WTC11 (cell line): Measurements from ENCODE around the gene LSM11. TPM values are rescaled to one million over a fixed set of nuclear protein-coding genes. Genes with fewer than 3 reads are reported as not detected.

Source experiments
- ATAC-seq: fragments of 200-7000 bp; cut with Tn5 transposase; 2 replicates; pipeline ENCODE4 v1.10.0; 2021; ENCODE audit warnings: mild to moderate bottlenecking, moderate library complexity
- CTCF ChIA-PET: fragments of 300-600 bp; sonication (Branson Sonifier 250); formaldehyde crosslinking; loops from one replicate; lab custom pipeline; 2021; ENCODE audit warnings: antibody characterized with exemption; lab: Charles Lee
- POLR2A ChIA-PET: fragments of 350-600 bp; sonication (Branson Sonifier 250); formaldehyde crosslinking; loops from one replicate; lab custom pipeline; 2021; ENCODE audit warnings: antibody characterized with exemption; lab: Charles Lee
- DNase-seq: peaks from one replicate; pipeline ENCODE4 v3.0.0; 2021; ENCODE audit warnings: low spot score
- H3K27ac Mint-ChIP-seq: 2 replicates; pipeline ENCODE4 v1.8.0; 2021; ENCODE audit warnings: mixed read lengths
- H3K27me3 Mint-ChIP-seq: 2 replicates; pipeline ENCODE4 v1.8.0; 2021; ENCODE audit warnings: low read depth, mild to moderate bottlenecking, moderate library complexity, mixed read lengths
- H3K36me3 Mint-ChIP-seq: 2 replicates; pipeline ENCODE4 v1.8.0; 2021; ENCODE audit warnings: mixed read lengths
- H3K4me1 Mint-ChIP-seq: 2 replicates; pipeline ENCODE4 v1.8.0; 2022; ENCODE audit warnings: mixed read lengths
- H3K4me3 Mint-ChIP-seq: 2 replicates; pipeline ENCODE4 v1.8.0; 2021; ENCODE audit warnings: mild to moderate bottlenecking, moderate library complexity, mixed read lengths
- H3K9me3 Mint-ChIP-seq: 2 replicates; pipeline ENCODE4 v1.8.0; 2021; ENCODE audit warnings: mixed read lengths
- AR ChIP-seq: fragments of 250-450 bp; sonication (Bioruptor Pico); IDR thresholded peaks from 2 replicates; pipeline ENCODE4 v1.9.0; 2021; ENCODE audit warnings: mild to moderate bottlenecking
- CREM ChIP-seq: sonication (generic); formaldehyde crosslinking; IDR thresholded peaks from 2 replicates; pipeline ENCODE4 v1.8.1; 2022; ENCODE audit warnings: mild to moderate bottlenecking, missing genetic modification reagents, moderate library complexity
- ETV6 ChIP-seq: sonication (generic); formaldehyde crosslinking; IDR thresholded peaks from 2 replicates; pipeline ENCODE4 v1.8.1; 2022; ENCODE audit warnings: mild to moderate bottlenecking, missing genetic modification reagents
- GRHL2 ChIP-seq: fragments of 250-450 bp; sonication (Bioruptor Pico); IDR thresholded peaks from 2 replicates; pipeline ENCODE4 v1.8.0; 2022; ENCODE audit warnings: mild to moderate bottlenecking, moderate library complexity; ENCODE audit not compliant: insufficient replicate concordance, severe bottlenecking
- IRF2 ChIP-seq: sonication (generic); formaldehyde crosslinking; IDR thresholded peaks from 2 replicates; pipeline ENCODE4 v1.8.0; 2022; ENCODE audit warnings: low read depth, missing genetic modification reagents, borderline replicate concordance
- JUN ChIP-seq: sonication (generic); formaldehyde crosslinking; IDR thresholded peaks from 2 replicates; pipeline ENCODE4 v1.8.0; 2023; ENCODE audit warnings: mild to moderate bottlenecking, missing genetic modification reagents
- KAT7 ChIP-seq: sonication (generic); formaldehyde crosslinking; IDR thresholded peaks from 2 replicates; pipeline ENCODE4 v1.8.1; 2023; ENCODE audit warnings: missing genetic modification reagents, mild to moderate bottlenecking, borderline replicate concordance
- MAX ChIP-seq: sonication (generic); formaldehyde crosslinking; IDR thresholded peaks from 2 replicates; pipeline ENCODE4 v1.8.0; 2022; ENCODE audit warnings: mild to moderate bottlenecking, missing genetic modification reagents
- MXD4 ChIP-seq: fragments of 250-450 bp; sonication (Bioruptor Pico); IDR thresholded peaks from 2 replicates; pipeline ENCODE4 v1.8.0; 2021; ENCODE audit warnings: mild to moderate bottlenecking, moderate library complexity, borderline replicate concordance
- NFE2L1 ChIP-seq: sonication (generic); formaldehyde crosslinking; IDR thresholded peaks from 2 replicates; pipeline ENCODE4 v1.8.1; 2023; ENCODE audit warnings: missing genetic modification reagents
- NFYB ChIP-seq: sonication (generic); formaldehyde crosslinking; conservative IDR thresholded peaks from 2 replicates; pipeline ENCODE4 v1.8.0; 2022; ENCODE audit warnings: low read depth, missing genetic modification reagents
- NR2C2 ChIP-seq: sonication (generic); formaldehyde crosslinking; IDR thresholded peaks from 2 replicates; pipeline ENCODE4 v1.8.0; 2022; ENCODE audit warnings: mild to moderate bottlenecking, missing genetic modification reagents
- SOX15 ChIP-seq: fragments of 250-450 bp; sonication (Bioruptor Pico); IDR thresholded peaks from 2 replicates; pipeline ENCODE4 v1.9.0; 2021; ENCODE audit warnings: mild to moderate bottlenecking
- TEAD1 ChIP-seq: sonication (generic); formaldehyde crosslinking; IDR thresholded peaks from 2 replicates; pipeline ENCODE4 v1.8.0; 2022; ENCODE audit warnings: mild to moderate bottlenecking, missing genetic modification reagents
- ZNF121 ChIP-seq: sonication (generic); formaldehyde crosslinking; IDR thresholded peaks from 2 replicates; pipeline ENCODE4 v1.8.0; 2023; ENCODE audit warnings: missing genetic modification reagents
- ZNF219 ChIP-seq: sonication (generic); formaldehyde crosslinking; IDR thresholded peaks from 2 replicates; pipeline ENCODE4 v1.8.0; 2023; ENCODE audit warnings: missing genetic modification reagents, mild to moderate bottlenecking, borderline replicate concordance
- ZNF416 ChIP-seq: fragments of 250-450 bp; sonication (Bioruptor Pico); IDR thresholded peaks from 2 replicates; pipeline ENCODE4 v1.9.0; 2021; ENCODE audit warnings: mild to moderate bottlenecking, inconsistent platforms
- total RNA-seq: library from RNA; stranded (reverse); gene quantifications from 3 replicates; pipeline ENCODE4 v1.2.3, GENCODE V29; 2021
- TF ChIP-seq, protein P1 (sequence below): sonication (generic); formaldehyde crosslinking; IDR thresholded peaks from 2 replicates; pipeline ENCODE4 v1.8.1; 2023; ENCODE audit warnings: mild to moderate bottlenecking, missing genetic modification reagents, moderate library complexity
- TF ChIP-seq, protein P2 (sequence below): fragments of 250-450 bp; sonication (Bioruptor Pico); IDR thresholded peaks from 2 replicates; pipeline ENCODE4 v1.9.0; 2021; ENCODE audit warnings: moderate library complexity, mild to moderate bottlenecking, inconsistent platforms, borderline replicate concordance
- TF ChIP-seq, protein P3 (sequence below): sonication (generic); formaldehyde crosslinking; IDR thresholded peaks from 2 replicates; pipeline ENCODE4 v1.8.1; 2023; ENCODE audit warnings: mild to moderate bottlenecking, missing genetic modification reagents, moderate library complexity
- TF ChIP-seq, protein P4 (sequence below): fragments of 250-450 bp; sonication (Bioruptor Pico); IDR thresholded peaks from 2 replicates; pipeline ENCODE4 v1.9.0; 2021; ENCODE audit warnings: mild to moderate bottlenecking

Gene LSM11
- total RNA-seq, 1 experiment from 2014 or later: 5.2 TPM

GRCh38 chr5:157713830-157714595 is 29.5 kb upstream of the LSM11 start:
- Mint-ChIP-seq H3K27me3 (no peaks in the 10 kb centered on the region), H3K9me3 (no peaks in the 10 kb centered on the region), H3K4me1 (peaks cover 4% of the 10 kb centered on the region), H3K36me3 (no peaks in the 10 kb centered on the region), H3K27ac (no peak overlapping the region), H3K4me3 (no peak overlapping the region)
- CTCF ChIA-PET: no interaction called here
- DNase-seq: no peak
- POLR2A ChIA-PET: no interaction called here
- TF ChIP-seq NR2C2 (CRISPR knock-in tag) (no peak), NFE2L1 (CRISPR knock-in tag) (no peak), AR (CRISPR knock-in tag) (no peak), ZNF416 (CRISPR knock-in tag) (no peak), TEAD1 (no peak), ETV6 (CRISPR knock-in tag) (no peak), SOX15 (CRISPR knock-in tag) (no peak), IRF2 (no peak), NFYB (no peak), MAX (CRISPR knock-in tag) (no peak), CREM (CRISPR knock-in tag) (no peak), JUN (CRISPR knock-in tag) (no peak), KAT7 (CRISPR knock-in tag) (no peak), MXD4 (CRISPR knock-in tag) (no peak)
- TF ChIP-seq, protein P1, sequence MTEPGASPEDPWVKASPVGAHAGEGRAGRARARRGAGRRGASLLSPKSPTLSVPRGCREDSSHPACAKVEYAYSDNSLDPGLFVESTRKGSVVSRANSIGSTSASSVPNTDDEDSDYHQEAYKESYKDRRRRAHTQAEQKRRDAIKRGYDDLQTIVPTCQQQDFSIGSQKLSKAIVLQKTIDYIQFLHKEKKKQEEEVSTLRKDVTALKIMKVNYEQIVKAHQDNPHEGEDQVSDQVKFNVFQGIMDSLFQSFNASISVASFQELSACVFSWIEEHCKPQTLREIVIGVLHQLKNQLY (CRISPR knock-in tag): no peak
- TF ChIP-seq, protein P2, sequence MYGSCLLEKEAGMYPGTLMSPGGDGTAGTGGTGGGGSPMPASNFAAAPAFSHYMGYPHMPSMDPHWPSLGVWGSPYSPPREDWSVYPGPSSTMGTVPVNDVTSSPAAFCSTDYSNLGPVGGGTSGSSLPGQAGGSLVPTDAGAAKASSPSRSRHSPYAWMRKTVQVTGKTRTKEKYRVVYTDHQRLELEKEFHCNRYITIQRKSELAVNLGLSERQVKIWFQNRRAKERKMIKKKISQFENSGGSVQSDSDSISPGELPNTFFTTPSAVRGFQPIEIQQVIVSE (CRISPR knock-in tag): no peak
- TF ChIP-seq, protein P3, sequence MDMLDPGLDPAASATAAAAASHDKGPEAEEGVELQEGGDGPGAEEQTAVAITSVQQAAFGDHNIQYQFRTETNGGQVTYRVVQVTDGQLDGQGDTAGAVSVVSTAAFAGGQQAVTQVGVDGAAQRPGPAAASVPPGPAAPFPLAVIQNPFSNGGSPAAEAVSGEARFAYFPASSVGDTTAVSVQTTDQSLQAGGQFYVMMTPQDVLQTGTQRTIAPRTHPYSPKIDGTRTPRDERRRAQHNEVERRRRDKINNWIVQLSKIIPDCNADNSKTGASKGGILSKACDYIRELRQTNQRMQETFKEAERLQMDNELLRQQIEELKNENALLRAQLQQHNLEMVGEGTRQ (CRISPR knock-in tag): no peak
- TF ChIP-seq, protein P4, sequence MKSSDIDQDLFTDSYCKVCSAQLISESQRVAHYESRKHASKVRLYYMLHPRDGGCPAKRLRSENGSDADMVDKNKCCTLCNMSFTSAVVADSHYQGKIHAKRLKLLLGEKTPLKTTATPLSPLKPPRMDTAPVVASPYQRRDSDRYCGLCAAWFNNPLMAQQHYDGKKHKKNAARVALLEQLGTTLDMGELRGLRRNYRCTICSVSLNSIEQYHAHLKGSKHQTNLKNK (CRISPR knock-in tag): no peak
- no peak for ATAC-seq

DNA sequence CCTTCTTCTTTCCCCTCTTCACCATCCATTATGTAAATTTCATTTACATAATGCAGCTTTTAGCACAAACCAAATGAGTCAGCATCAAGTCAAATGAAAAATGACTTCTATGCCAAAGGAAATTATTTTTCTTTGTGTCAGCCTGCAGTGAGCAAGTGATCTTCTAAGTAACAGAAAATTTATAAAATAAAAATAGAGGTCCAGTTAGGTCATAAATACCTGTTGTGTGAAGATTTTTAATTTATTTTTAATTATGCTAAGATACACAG is 29.0 kb upstream of the LSM11 start:
- no peak overlapping the region for H3K4me3 Mint-ChIP-seq
- ChIA-PET POLR2A (no interaction called here), CTCF (no interaction called here)
- H3K9me3 Mint-ChIP-seq: peaks cover 3% of the 10 kb centered on the region; the same call in 1 of the 2 replicates
- peaks cover 3% of the 10 kb centered on the region; the same call in 1 of the 2 replicates for H3K36me3 Mint-ChIP-seq
- H3K27me3 Mint-ChIP-seq: no peaks in the 10 kb centered on the region
- ATAC-seq: no peak
- H3K4me1 Mint-ChIP-seq: peaks cover 7% of the 10 kb centered on the region
- TF ChIP-seq ZNF219 (CRISPR knock-in tag) (no peak), AR (CRISPR knock-in tag) (no peak), GRHL2 (CRISPR knock-in tag) (no peak), ZNF121 (CRISPR knock-in tag) (no peak)
- TF ChIP-seq, protein P3 (CRISPR knock-in tag): no peak
- no peak overlapping the region for H3K27ac Mint-ChIP-seq
- DNase-seq: no peak
